B cell (primary cell): ENCODE measurements around the gene HNRNPU.
A peak's percentile ranks its signal among the peaks of the same experiment; 100 is the strongest.

ENCODE experiments used
- EZH2 ChIP-seq: IDR thresholded peaks from 2 replicates; pipeline ENCODE4 v1.6.1; 2012; ENCODE audit warnings: borderline replicate concordance, low read depth, mild to moderate bottlenecking, moderate library complexity, low read length; ENCODE audit not compliant: insufficient read depth, poor library complexity, severe bottlenecking
- TF ChIP-seq, protein P1 (sequence below): fragments of 200-600 bp; IDR thresholded peaks from one replicate; pipeline ENCODE4 v1.8.0; 2022; ENCODE audit warnings: antibody characterized with exemption, mild to moderate bottlenecking

- TF ChIP-seq, protein P1, sequence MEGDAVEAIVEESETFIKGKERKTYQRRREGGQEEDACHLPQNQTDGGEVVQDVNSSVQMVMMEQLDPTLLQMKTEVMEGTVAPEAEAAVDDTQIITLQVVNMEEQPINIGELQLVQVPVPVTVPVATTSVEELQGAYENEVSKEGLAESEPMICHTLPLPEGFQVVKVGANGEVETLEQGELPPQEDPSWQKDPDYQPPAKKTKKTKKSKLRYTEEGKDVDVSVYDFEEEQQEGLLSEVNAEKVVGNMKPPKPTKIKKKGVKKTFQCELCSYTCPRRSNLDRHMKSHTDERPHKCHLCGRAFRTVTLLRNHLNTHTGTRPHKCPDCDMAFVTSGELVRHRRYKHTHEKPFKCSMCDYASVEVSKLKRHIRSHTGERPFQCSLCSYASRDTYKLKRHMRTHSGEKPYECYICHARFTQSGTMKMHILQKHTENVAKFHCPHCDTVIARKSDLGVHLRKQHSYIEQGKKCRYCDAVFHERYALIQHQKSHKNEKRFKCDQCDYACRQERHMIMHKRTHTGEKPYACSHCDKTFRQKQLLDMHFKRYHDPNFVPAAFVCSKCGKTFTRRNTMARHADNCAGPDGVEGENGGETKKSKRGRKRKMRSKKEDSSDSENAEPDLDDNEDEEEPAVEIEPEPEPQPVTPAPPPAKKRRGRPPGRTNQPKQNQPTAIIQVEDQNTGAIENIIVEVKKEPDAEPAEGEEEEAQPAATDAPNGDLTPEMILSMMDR, result peak; percentile 38
- no peak for TF ChIP-seq EZH2
Observed at GRCh38 chr1:244833734-244834542, 30.4 kb downstream of the HNRNPU start.
